ENCODE results near the gene KCNQ1. TPM values are rescaled to one million over a fixed set of nuclear protein-coding genes. Genes with fewer than 3 reads are reported as not detected.

The KCNQ1 gene
- total and polyA plus RNA-seq, 12 donors: 11.0 to 447 (median 320) TPM

- intact Hi-C loops (cut with DNase I): no loop called here
These were observed 412.5 kb downstream of the KCNQ1 start for GRCh38 chr11:2857276-2857675.

DNA sequence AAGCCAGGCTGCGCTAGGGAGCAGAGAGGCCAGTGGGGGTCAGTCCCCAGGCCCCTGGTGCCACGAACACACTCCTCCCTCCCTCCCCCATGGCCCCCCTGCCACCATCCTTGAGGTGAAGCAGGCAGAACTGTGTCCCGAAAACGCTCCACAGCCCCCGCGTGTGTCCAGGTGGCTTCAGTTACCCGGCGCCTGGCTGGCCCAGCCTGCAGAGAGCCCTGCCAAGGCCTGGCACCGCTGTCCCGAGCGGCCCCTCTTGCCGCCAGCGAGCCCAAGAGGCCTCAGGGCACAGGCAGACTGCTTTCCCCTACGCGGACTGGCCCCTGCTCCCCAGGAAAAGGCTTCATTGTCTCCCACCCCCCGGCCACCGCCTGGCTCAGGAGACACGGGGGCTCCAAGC, 413.1 kb downstream of the KCNQ1 start:
- intact Hi-C loops (cut with DNase I): no loop called here
- H3K4me3 ChIP-seq: no peak overlapping the region
- no peaks in the 10 kb centered on the region for H3K36me3 ChIP-seq (replicated peaks in 1 of 2)
- H3K4me1 ChIP-seq (replicated peaks in 1 of 2): peaks cover 4% of the 10 kb centered on the region in 2 donors
- no peak overlapping the region for H3K27ac ChIP-seq
- H3K27me3 ChIP-seq: no peaks in the 10 kb centered on the region
- TF ChIP-seq CTCF (IDR thresholded peaks at IDR 0.05): no peak
- no peak for TF ChIP-seq POLR2A (IDR thresholded peaks at IDR 0.05)
- no peak for DNase-seq
- no peaks in the 10 kb centered on the region for H3K9me3 ChIP-seq (replicated peaks in 1 of 3)
- whole genome bisulfite sequencing, 4 donors: 85 to 100% (median 92%) methylated on average over 1 to 18 of the region's 18 CpGs

More at GRCh38 chr11:2857276-2857675, 412.5 kb downstream of the KCNQ1 start:
- Histone ChIP-seq H3K27ac (no peak overlapping the region), H3K27me3 (no peaks in the 10 kb centered on the region), H3K36me3 (replicated peaks in 1 of 2) (no peaks in the 10 kb centered on the region), H3K4me1 (replicated peaks in 1 of 2) (peaks cover under 1% of the 10 kb centered on the region in 2 donors), H3K9me3 (replicated peaks in 1 of 3) (no peaks in the 10 kb centered on the region), H3K4me3 (no peak overlapping the region)
- 83 to 93% (median 87%) methylated on average over 5 to 11 of the region's 11 CpGs for WGBS, 4 donors
- no peak for DNase-seq
- TF ChIP-seq CTCF (IDR thresholded peaks at IDR 0.05) (no peak), POLR2A (IDR thresholded peaks at IDR 0.05) (no peak)

- 88 to 91% (median 90%) methylated on average over 8 to 16 of the region's 16 CpGs for WGBS, 4 donors
- no peak overlapping the region for H3K4me3 ChIP-seq
These were observed 414.3 kb downstream of the KCNQ1 start for GRCh38 chr11:2858995-2859698.

DNA sequence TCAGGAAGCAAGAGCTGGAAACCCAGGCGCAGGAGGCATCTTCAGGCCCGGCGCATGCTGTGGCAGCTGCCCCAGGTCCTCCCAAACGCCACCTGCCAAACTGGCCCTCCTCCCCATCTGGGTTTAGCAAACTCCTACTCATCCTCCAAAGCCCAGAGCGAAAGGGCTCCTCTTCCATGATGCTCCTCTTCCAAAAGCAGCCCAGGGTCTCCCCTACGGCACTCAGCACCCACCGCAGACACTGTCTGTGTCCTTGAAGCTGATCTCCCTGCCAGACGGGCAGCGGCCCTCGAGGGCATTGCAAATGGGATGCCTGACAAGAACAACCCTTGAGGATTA, 414.9 kb downstream of the KCNQ1 start:
- TF ChIP-seq POLR2A (IDR thresholded peaks at IDR 0.05) (no peak), CTCF (IDR thresholded peaks at IDR 0.05) (no peak)
- H3K36me3 ChIP-seq (replicated peaks in 1 of 2): no peaks in the 10 kb centered on the region
- no peak for DNase-seq
- 91 to 100% (median 96%) methylated on average over 7 to 10 of the region's 10 CpGs for WGBS, 4 donors
- intact Hi-C loops (cut with DNase I): no loop called here
- no peak overlapping the region for H3K4me3 ChIP-seq
- H3K4me1 ChIP-seq (replicated peaks in 1 of 2): peaks cover 4% of the 10 kb centered on the region in 2 donors
- no peaks in the 10 kb centered on the region for H3K27me3 ChIP-seq
- H3K9me3 ChIP-seq (replicated peaks in 1 of 3): no peaks in the 10 kb centered on the region
- H3K27ac ChIP-seq: no peak overlapping the region

More at GRCh38 chr11:2858995-2859698, 414.3 kb downstream of the KCNQ1 start:
- Histone ChIP-seq H3K36me3 (replicated peaks in 1 of 2) (no peaks in the 10 kb centered on the region), H3K4me1 (replicated peaks in 1 of 2) (peaks cover 4% of the 10 kb centered on the region in 2 donors), H3K27ac (no peak overlapping the region), H3K9me3 (replicated peaks in 1 of 3) (no peaks in the 10 kb centered on the region), H3K27me3 (no peaks in the 10 kb centered on the region)
- intact Hi-C loops (cut with DNase I): no loop called here
- DNase-seq: no peak
- TF ChIP-seq POLR2A (IDR thresholded peaks at IDR 0.05): no peak
- TF ChIP-seq CTCF (IDR thresholded peaks at IDR 0.05): no peak

Data from adrenal gland (tissue), 12 donors.